ENCODE measurements around the gene DYNLT5.

DYNLT5 gene

GRCh38 chr1:66775646-66776045 lies 23.4 kb downstream of the DYNLT5 start:
- Histone ChIP-seq H3K9me3 (ENCODE audit: insufficient read depth, low read depth, low read length) (no peaks in the 10 kb centered on the region), H4K20me1 (ENCODE audit: insufficient read depth, low read length, poor library complexity, severe bottlenecking) (no peaks in the 10 kb centered on the region), H3K79me2 (ENCODE audit: insufficient read depth, low read length) (no peaks in the 10 kb centered on the region), H3K4me1 (ENCODE audit: insufficient read depth, low read length, poor library complexity, severe bottlenecking) (peaks cover 8% of the 10 kb centered on the region), H3F3A (ENCODE audit: low read depth) (no peaks in the 10 kb centered on the region), H3K36me3 (ENCODE audit: insufficient read depth, low read length) (no peaks in the 10 kb centered on the region), H3K9me2 (replicated peaks; ENCODE audit: low read depth, low read length) (no peaks in the 10 kb centered on the region), H3K9ac (ENCODE audit: low read depth, low read length, poor library complexity, severe bottlenecking) (no peak overlapping the region), H2AFZ (ENCODE audit: low read length) (no peak overlapping the region), H3K27me3 (ENCODE audit: insufficient read depth, low read length, poor library complexity, severe bottlenecking) (no peaks in the 10 kb centered on the region), H3K4me3 (ENCODE audit: low read length, poor library complexity, severe bottlenecking) (no peak overlapping the region), H3K4me2 (ENCODE audit: low read depth, low read length, poor library complexity, severe bottlenecking) (no peak overlapping the region)
- TF ChIP-seq, protein P1, sequence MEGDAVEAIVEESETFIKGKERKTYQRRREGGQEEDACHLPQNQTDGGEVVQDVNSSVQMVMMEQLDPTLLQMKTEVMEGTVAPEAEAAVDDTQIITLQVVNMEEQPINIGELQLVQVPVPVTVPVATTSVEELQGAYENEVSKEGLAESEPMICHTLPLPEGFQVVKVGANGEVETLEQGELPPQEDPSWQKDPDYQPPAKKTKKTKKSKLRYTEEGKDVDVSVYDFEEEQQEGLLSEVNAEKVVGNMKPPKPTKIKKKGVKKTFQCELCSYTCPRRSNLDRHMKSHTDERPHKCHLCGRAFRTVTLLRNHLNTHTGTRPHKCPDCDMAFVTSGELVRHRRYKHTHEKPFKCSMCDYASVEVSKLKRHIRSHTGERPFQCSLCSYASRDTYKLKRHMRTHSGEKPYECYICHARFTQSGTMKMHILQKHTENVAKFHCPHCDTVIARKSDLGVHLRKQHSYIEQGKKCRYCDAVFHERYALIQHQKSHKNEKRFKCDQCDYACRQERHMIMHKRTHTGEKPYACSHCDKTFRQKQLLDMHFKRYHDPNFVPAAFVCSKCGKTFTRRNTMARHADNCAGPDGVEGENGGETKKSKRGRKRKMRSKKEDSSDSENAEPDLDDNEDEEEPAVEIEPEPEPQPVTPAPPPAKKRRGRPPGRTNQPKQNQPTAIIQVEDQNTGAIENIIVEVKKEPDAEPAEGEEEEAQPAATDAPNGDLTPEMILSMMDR (conservative IDR thresholded peaks at IDR 0.05; ENCODE audit: low read length) = no peak
- TF ChIP-seq EZH2phosphoT487 (IDR thresholded peaks at IDR 0.05; ENCODE audit: borderline replicate concordance) = no peak

DNA sequence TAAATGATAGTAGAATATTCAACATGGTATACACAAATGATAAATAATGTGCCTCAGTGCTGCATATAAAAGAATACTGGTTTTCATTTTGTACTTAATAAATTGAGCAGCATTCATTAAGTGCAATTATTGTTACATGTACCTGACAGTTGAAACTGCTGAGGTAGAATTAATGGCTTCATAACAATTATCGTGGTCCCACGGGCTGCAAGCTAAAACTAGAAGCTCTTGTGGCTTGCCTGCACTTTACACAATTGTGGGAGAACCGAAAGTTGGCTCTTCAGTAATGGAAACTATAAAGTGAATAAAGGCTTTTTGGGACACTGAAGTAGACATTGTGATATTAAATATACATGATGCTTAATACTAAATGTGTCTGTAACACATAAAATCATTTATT lies 25.6 kb downstream of the DYNLT5 start:
- Histone ChIP-seq H3K36me3 (ENCODE audit: insufficient read depth, low read length) (no peaks in the 10 kb centered on the region), H3K4me2 (ENCODE audit: low read depth, low read length, poor library complexity, severe bottlenecking) (no peak overlapping the region), H3K9ac (ENCODE audit: low read depth, low read length, poor library complexity, severe bottlenecking) (no peak overlapping the region), H2AFZ (ENCODE audit: low read length) (no peak overlapping the region), H3K27me3 (ENCODE audit: insufficient read depth, low read length, poor library complexity, severe bottlenecking) (no peaks in the 10 kb centered on the region), H3K9me3 (ENCODE audit: insufficient read depth, low read depth, low read length) (no peaks in the 10 kb centered on the region), H3K9me2 (replicated peaks; ENCODE audit: low read depth, low read length) (no peaks in the 10 kb centered on the region), H3K4me1 (ENCODE audit: insufficient read depth, low read length, poor library complexity, severe bottlenecking) (peaks cover 8% of the 10 kb centered on the region), H3K79me2 (ENCODE audit: insufficient read depth, low read length) (no peaks in the 10 kb centered on the region), H3F3A (ENCODE audit: low read depth) (no peaks in the 10 kb centered on the region), H3K4me3 (ENCODE audit: low read length, poor library complexity, severe bottlenecking) (no peak overlapping the region), H4K20me1 (ENCODE audit: insufficient read depth, low read length, poor library complexity, severe bottlenecking) (no peaks in the 10 kb centered on the region)
- TF ChIP-seq EZH2phosphoT487 (IDR thresholded peaks at IDR 0.05; ENCODE audit: borderline replicate concordance) = no peak
- TF ChIP-seq, protein P1 (conservative IDR thresholded peaks at IDR 0.05; ENCODE audit: low read length) = no peak

GRCh38 chr1:66778266-66778665 lies 26.0 kb downstream of the DYNLT5 start:
- Histone ChIP-seq H3K79me2 (ENCODE audit: insufficient read depth, low read length) (no peaks in the 10 kb centered on the region), H3K9me3 (ENCODE audit: insufficient read depth, low read depth, low read length) (no peaks in the 10 kb centered on the region), H3K9me2 (replicated peaks; ENCODE audit: low read depth, low read length) (no peaks in the 10 kb centered on the region), H3K4me2 (ENCODE audit: low read depth, low read length, poor library complexity, severe bottlenecking) (no peak overlapping the region), H3K36me3 (ENCODE audit: insufficient read depth, low read length) (no peaks in the 10 kb centered on the region), H3K27me3 (ENCODE audit: insufficient read depth, low read length, poor library complexity, severe bottlenecking) (no peaks in the 10 kb centered on the region), H4K20me1 (ENCODE audit: insufficient read depth, low read length, poor library complexity, severe bottlenecking) (no peaks in the 10 kb centered on the region), H3K4me1 (ENCODE audit: insufficient read depth, low read length, poor library complexity, severe bottlenecking) (peaks cover 8% of the 10 kb centered on the region), H2AFZ (ENCODE audit: low read length) (no peak overlapping the region), H3K4me3 (ENCODE audit: low read length, poor library complexity, severe bottlenecking) (no peak overlapping the region), H3F3A (ENCODE audit: low read depth) (no peaks in the 10 kb centered on the region), H3K9ac (ENCODE audit: low read depth, low read length, poor library complexity, severe bottlenecking) (no peak overlapping the region)
- TF ChIP-seq, protein P1 (conservative IDR thresholded peaks at IDR 0.05; ENCODE audit: low read length) = no peak
- TF ChIP-seq EZH2phosphoT487 (IDR thresholded peaks at IDR 0.05; ENCODE audit: borderline replicate concordance) = no peak
